ENCODE measurements around the gene SLC12A3.

- TF ChIP-seq POLR2A (IDR thresholded peaks at IDR 0.05; ENCODE audit: low read depth, low read length) = no peak
- TF ChIP-seq RFX5 (IDR thresholded peaks at IDR 0.05; ENCODE audit: low read depth, low read length) = no peak
- TF ChIP-seq CTCF (conservative IDR thresholded peaks at IDR 0.05; ENCODE audit: low read depth, low read length) = no peak
- no peak for TF ChIP-seq RCOR1 (IDR thresholded peaks at IDR 0.05; ENCODE audit: insufficient replicate concordance, low read length)
These were observed 21.3 kb downstream of the SLC12A3 start for GRCh38 chr16:56886296-56886695.
